GM12878 (cell line): ENCODE results near the gene MAP1LC3A. TPM values are rescaled to one million over a fixed set of nuclear protein-coding genes. Genes with fewer than 3 reads are reported as not detected.

Experiments used
- EGR1 ChIP-seq, 2 experiments: IDR thresholded peaks; 1 replicate in 1 of 2; 2 replicates in 1 of 2; pipeline ENCODE4 v1.6.1; 2011 to 2012; ENCODE audit warnings: low read depth in 2 of 2, low read length in 2 of 2, borderline replicate concordance in 1 of 2, mild to moderate bottlenecking in 1 of 2, moderate library complexity in 1 of 2
- ETV6 ChIP-seq, 2 experiments: fragments of 450-650 bp in 1 of 2; IDR thresholded peaks in 1 of 2; conservative IDR thresholded peaks in 1 of 2; 2 replicates each; pipeline ENCODE4 v1.6.1; 2014; ENCODE audit warnings: antibody characterized with exemption in 1 of 2, borderline replicate concordance in 1 of 2, low read depth in 1 of 2, mild to moderate bottlenecking in 1 of 2, moderate library complexity in 1 of 2
- FOS ChIP-seq: IDR thresholded peaks from 3 replicates; pipeline ENCODE4 v1.6.1; 2011; ENCODE audit warnings: borderline replicate concordance; ENCODE audit not compliant: insufficient read length; ENCODE audit errors: extremely low read depth
- FOXM1 ChIP-seq: IDR thresholded peaks from 2 replicates; pipeline ENCODE4 v1.6.1; 2012; ENCODE audit warnings: low read depth, mild to moderate bottlenecking, inconsistent platforms, low read length, moderate library complexity
- GATAD2B ChIP-seq: fragments of 450-650 bp; conservative IDR thresholded peaks from 2 replicates; pipeline ENCODE4 v1.6.1; 2017; ENCODE audit warnings: low read depth, mild to moderate bottlenecking, moderate library complexity
- HDAC6 ChIP-seq: fragments of 200-600 bp; sonication (generic); IDR thresholded peaks from one replicate; pipeline ENCODE4 v1.8.0; 2017; ENCODE audit warnings: antibody characterized with exemption; ENCODE audit not compliant: unreplicated experiment
- IKZF1 ChIP-seq: fragments of 450-650 bp; conservative IDR thresholded peaks from 2 replicates; pipeline ENCODE4 v1.6.1; 2017; ENCODE audit warnings: antibody characterized with exemption, mild to moderate bottlenecking
- JUNB ChIP-seq: IDR thresholded peaks from 2 replicates; pipeline ENCODE4 v1.6.1; 2016; ENCODE audit warnings: antibody characterized with exemption, mild to moderate bottlenecking
- JUND ChIP-seq: IDR thresholded peaks from 2 replicates; pipeline ENCODE4 v1.6.1; 2012; ENCODE audit warnings: low read depth, mild to moderate bottlenecking, low read length, improper control_type of control experiment, moderate library complexity
- KDM1A ChIP-seq: fragments of 200-600 bp; sonication (generic); IDR thresholded peaks from 2 replicates; pipeline ENCODE4 v1.6.1; 2016; ENCODE audit warnings: borderline replicate concordance
- MEF2B ChIP-seq: fragments of 450-650 bp; IDR thresholded peaks from 2 replicates; pipeline ENCODE4 v1.6.1; 2018; ENCODE audit warnings: mild to moderate bottlenecking, moderate library complexity; ENCODE audit not compliant: partially characterized antibody, poor library complexity, severe bottlenecking
- MXI1 ChIP-seq: fragments of 150-350 bp; IDR thresholded peaks from 2 replicates; pipeline ENCODE4 v1.6.1; 2011; ENCODE audit warnings: low read depth, mild to moderate bottlenecking, inconsistent platforms, low read length, improper control_type of control experiment
- MYB ChIP-seq: fragments of 150-350 bp; IDR thresholded peaks from 2 replicates; pipeline ENCODE4 v1.6.1; 2014; ENCODE audit warnings: mild to moderate bottlenecking, low read depth, low read length, borderline replicate concordance
- NFIC ChIP-seq: IDR thresholded peaks from 2 replicates; pipeline ENCODE4 v1.6.1; 2012; ENCODE audit warnings: low read depth, mild to moderate bottlenecking, inconsistent platforms, low read length, moderate library complexity
- NR2C1 ChIP-seq: fragments of 450-650 bp; IDR thresholded peaks from 2 replicates; pipeline ENCODE4 v1.6.1; 2017; ENCODE audit warnings: antibody characterized with exemption, mild to moderate bottlenecking, moderate library complexity
- NR2F1 ChIP-seq: fragments of 450-650 bp; conservative IDR thresholded peaks from 2 replicates; pipeline ENCODE4 v1.6.1; 2017; ENCODE audit warnings: mild to moderate bottlenecking
- RBBP5 ChIP-seq: fragments of 200-600 bp; sonication (generic); conservative IDR thresholded peaks from 2 replicates; pipeline ENCODE4 v1.6.1; 2016
- RFX5 ChIP-seq: IDR thresholded peaks from 2 replicates; pipeline ENCODE4 v1.6.1; 2011; ENCODE audit warnings: low read depth, low read length, improper control_type of control experiment
- SMARCA5 ChIP-seq: fragments of 450-650 bp; IDR thresholded peaks from 2 replicates; pipeline ENCODE4 v1.6.1; 2017; ENCODE audit warnings: mild to moderate bottlenecking
- YBX1 ChIP-seq: fragments of 450-650 bp; IDR thresholded peaks from 2 replicates; pipeline ENCODE4 v1.6.1; 2016; ENCODE audit warnings: antibody characterized with exemption
- YY1 ChIP-seq: IDR thresholded peaks from 2 replicates; pipeline ENCODE4 v1.6.1; 2011; ENCODE audit warnings: low read depth, mild to moderate bottlenecking, low read length
- ZBED1 ChIP-seq: IDR thresholded peaks from 2 replicates; pipeline ENCODE4 v1.6.1; 2016; ENCODE audit warnings: borderline replicate concordance
- ZBTB4 ChIP-seq: fragments of 450-650 bp; formaldehyde crosslinking; IDR thresholded peaks from 2 replicates; pipeline ENCODE4 v1.4.0; 2022; ENCODE audit warnings: mild to moderate bottlenecking, moderate library complexity
- polyA plus RNA-seq, 11 experiments: library from polyadenylated mRNA; depleted of rRNA in 4 of 11; unstranded in 6 of 11; stranded (reverse) in 5 of 11; fragments of >200 nt; fragmentation: Nextera tagmentation in 4 of 11; fragmentation: Illumina TruSeq in 1 of 11; extraction: Ambion mirVana in 4 of 11; extraction: Trizol in 1 of 11; gene quantifications; 1 replicate in 1 of 11; 2 replicates in 10 of 11; pipeline versions ENCODE4 v1.2.1 to v1.2.3, GENCODE V29; 2011 to 2016; ENCODE audit warnings: inconsistent platforms in 2 of 11, missing spikeins in 2 of 11, low read depth in 1 of 11
- total RNA-seq, 4 experiments: library from RNA; depleted of rRNA in 3 of 4; stranded (reverse); fragments of >200 nt in 3 of 4; fragmentation: Illumina TruSeq in 1 of 4; extraction: Trizol in 1 of 4; gene quantifications; 2 replicates each; pipeline versions ENCODE4 v1.2.1 to v1.2.3, GENCODE V29; 2013 to 2021
- TF ChIP-seq, protein P1 (sequence below): fragments of 450-650 bp; IDR thresholded peaks from 2 replicates; pipeline ENCODE4 v1.6.1; 2017; ENCODE audit warnings: mild to moderate bottlenecking

Gene MAP1LC3A
- total and polyA plus RNA-seq, 10 of the 15 experiments (the other 5 are each of a cell fraction or from before 2014, with no cell fraction given), result 0.27 to 1.2 (median 0.39) TPM; not detected in 4

GRCh38 chr20:34558320-34559218, at the start of gene MAP1LC3A (continued):
- TF ChIP-seq MEF2B (no peak), EGR1 (IDR thresholded peaks at IDR 0.05; ENCODE audit: borderline replicate concordance in 1 of 2, low read depth in 2 of 2, low read length in 2 of 2) (no peak), GATAD2B (peak; percentile 43), NR2F1 (0 out of 2 replicates have a peak, but pooled peaks have one; percentile 39), JUND (peak; percentile 44; the same call in 1 of the 2 replicates), KDM1A (no peak), ZBTB4 (CRISPR knock-in tag) (no peak), SMARCA5 (no peak), JUNB (no peak), MXI1 (no peak), RBBP5 (no peak), IKZF1 (peak; percentile 47; the same call in 1 of the 2 replicates), ETV6 (conservative IDR thresholded peaks at IDR 0.05 in 1 of 2, IDR thresholded peaks at IDR 0.05 in 1 of 2; ENCODE audit: borderline replicate concordance in 1 of 2, low read depth in 1 of 2) (no peak), FOS (no peak), HDAC6 (no peak), NFIC (no peak), YBX1 (no peak), NR2C1 (no peak), ZBED1 (no peak), YY1 (no peak), MYB (no peak), RFX5 (no peak), FOXM1 (no peak)
- TF ChIP-seq, protein P1, sequence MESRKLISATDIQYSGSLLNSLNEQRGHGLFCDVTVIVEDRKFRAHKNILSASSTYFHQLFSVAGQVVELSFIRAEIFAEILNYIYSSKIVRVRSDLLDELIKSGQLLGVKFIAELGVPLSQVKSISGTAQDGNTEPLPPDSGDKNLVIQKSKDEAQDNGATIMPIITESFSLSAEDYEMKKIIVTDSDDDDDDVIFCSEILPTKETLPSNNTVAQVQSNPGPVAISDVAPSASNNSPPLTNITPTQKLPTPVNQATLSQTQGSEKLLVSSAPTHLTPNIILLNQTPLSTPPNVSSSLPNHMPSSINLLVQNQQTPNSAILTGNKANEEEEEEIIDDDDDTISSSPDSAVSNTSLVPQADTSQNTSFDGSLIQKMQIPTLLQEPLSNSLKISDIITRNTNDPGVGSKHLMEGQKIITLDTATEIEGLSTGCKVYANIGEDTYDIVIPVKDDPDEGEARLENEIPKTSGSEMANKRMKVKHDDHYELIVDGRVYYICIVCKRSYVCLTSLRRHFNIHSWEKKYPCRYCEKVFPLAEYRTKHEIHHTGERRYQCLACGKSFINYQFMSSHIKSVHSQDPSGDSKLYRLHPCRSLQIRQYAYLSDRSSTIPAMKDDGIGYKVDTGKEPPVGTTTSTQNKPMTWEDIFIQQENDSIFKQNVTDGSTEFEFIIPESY, result no peak
